OCI-M2 (cell line): Measurements from ENCODE around the gene TRO.

Experiments
- DNase-seq: peaks from one replicate; lab custom pipeline; 2025; ENCODE audit not compliant: unreplicated experiment; lab: John Stamatoyannopoulos, UW

The TRO gene

GRCh38 chrX:54920610-54921426 lies at the start of gene TRO:
TRO (plus strand) TSS chrX:54920824; CDS start chrX:54922247, 1,423 bp downstream.
- DNase-seq = no peak

- no peak for DNase-seq
Observed at GRCh38 chrX:54885740-54886139, 34.9 kb upstream of the TRO start.

DNA sequence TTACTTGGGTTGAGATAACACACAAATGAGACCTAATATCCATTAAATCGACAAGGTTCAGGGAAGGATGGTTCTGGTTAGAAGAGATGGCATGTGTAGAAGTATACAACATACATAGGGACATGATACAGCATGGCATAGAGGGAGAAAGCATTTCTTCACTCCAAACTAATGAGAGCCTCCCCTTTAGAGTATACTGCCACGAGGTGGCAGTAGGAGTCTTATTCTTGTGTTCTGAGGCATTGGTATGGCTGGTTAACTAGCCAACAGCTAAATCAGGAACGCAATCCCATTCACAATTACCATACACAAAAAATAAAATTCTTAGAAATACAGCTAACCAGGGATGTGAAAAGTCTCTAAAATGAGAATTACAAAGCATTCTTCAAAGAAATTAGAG lies 29.1 kb upstream of the TRO start:
- DNase-seq = peak; percentile 25

DNA sequence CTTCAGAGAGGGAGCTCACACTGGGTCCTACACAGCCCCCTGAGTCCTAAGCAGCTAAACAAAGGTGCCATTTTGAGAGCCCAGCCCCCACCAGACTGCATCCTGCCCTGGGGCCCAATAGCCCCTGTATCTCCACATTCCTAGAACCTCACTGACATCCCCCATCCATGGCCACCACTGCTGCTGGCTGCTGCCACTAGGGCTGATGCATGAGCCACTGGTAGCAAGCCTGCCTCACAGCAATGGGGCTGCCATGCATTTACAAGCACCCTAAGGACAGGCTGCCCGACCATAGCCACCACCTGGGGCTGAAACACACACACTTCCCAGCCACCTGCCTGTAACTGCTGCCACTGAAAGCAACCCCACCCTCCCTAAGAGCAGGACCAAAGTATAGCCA lies 26.5 kb upstream of the TRO start:
- no peak for DNase-seq

GRCh38 chrX:54909941-54910340 lies 10.7 kb upstream of the TRO start:
- DNase-seq = no peak

DNA sequence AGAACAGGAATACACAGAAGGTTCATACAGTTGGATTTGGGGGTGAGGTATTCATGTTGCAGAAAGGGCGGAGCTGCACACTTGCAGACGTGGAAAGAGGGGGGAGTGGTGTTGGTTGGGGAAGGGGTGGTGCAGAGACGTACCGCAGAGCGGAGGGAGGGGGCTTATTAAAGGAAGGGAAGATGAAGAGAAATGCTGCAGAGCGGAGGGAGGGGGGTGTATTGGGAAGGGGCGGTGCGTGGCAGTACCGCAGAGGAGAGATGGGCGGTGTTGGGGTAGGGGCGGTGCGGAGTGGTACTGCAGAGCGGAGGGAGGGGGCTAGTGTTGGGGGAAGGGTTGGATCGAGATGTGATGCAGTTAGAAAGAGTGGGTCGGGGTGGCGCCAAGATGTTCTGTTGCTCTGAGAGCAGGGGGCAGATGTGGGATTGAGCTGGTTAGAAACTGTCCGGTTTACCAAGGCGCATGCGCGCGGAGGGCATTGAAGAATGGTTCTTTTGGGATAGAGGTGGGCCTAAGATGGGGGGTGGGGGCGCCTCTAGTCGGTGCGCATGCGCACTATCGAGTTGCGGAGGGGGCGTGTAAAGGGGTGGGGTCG lies 900 bp downstream of the TRO start:
- DNase-seq = no peak

GRCh38 chrX:54922547-54922946 lies 1.9 kb downstream of the TRO start:
- DNase-seq = no peak

GRCh38 chrX:54923376-54923775 lies 2.8 kb downstream of the TRO start:
- DNase-seq = no peak

DNA sequence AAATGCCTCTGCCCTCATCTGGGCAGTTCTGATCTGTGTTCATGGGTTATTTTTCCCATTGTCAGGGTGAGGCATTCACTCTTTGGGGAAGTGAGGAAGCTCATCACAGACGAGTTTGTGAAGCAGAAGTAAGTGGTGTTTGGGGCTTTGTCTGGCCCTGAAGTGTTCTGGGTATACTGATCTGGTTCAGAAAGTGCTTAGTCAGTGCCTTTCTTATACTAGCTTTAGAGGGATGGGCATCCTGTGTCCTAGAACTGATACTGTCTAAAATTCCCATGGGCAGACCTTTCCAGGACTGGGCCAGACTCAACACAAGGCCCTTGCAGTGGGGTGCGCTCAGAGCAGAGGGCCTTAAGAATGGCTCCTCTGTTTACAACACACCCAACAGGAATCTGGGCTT lies 6.4 kb downstream of the TRO start:
- DNase-seq = no peak

DNA sequence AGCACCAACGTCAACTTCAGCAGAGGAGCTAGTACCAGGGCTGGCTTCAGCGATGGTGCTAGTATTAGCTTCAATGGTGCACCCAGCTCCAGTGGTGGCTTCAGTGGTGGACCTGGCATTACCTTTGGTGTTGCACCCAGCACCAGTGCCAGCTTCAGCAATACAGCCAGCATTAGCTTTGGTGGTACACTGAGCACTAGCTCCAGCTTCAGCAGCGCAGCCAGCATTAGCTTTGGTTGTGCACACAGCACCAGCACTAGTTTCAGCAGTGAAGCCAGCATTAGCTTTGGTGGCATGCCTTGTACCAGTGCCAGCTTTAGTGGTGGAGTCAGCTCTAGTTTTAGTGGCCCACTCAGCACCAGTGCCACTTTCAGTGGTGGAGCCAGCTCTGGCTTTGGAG lies 8.3 kb downstream of the TRO start:
- DNase-seq = no peak

DNA sequence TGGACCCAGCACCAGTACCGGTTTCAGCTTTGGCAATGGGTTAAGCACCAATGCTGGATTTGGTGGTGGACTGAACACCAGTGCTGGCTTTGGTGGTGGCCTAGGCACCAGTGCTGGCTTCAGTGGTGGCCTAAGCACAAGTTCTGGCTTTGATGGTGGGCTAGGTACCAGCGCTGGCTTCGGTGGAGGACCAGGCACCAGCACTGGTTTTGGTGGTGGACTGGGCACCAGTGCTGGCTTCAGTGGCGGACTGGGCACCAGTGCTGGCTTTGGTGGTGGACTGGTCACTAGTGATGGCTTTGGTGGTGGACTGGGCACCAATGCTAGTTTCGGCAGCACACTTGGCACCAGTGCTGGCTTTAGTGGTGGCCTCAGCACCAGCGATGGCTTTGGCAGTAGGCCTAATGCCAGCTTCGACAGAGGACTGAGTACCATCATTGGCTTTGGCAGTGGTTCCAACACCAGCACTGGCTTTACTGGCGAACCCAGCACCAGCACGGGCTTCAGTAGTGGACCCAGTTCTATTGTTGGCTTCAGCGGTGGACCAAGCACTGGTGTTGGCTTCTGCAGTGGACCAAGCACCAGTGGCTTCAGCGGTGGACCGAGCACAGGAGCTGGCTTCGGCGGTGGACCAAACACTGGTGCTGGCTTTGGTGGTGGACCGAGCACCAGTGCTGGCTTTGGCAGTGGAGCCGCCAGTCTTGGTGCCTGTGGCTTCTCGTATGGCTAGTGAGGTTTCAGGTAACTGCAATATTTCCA lies 9.8 kb downstream of the TRO start:
- DNase-seq = no peak

DNA sequence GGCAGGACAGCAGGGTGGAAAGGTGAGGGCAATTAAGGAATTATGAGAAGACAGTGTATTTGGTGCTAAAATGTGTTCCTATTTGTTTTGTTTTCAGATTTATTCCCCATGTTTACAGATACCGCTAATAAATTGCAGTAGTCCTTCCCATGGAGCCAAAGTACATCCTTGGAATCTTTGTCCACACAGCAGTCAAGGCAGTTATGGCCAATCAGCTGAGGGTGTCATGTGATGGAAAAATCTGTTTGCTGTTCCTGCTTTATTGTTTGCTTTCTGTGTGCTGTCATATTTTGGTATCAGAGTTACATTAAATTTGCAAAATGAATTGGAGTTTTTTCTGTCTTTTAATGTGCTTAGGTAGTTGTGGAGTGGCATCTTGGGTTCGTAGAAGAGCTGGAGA lies 10.5 kb downstream of the TRO start:
- no peak for DNase-seq

- no peak for DNase-seq
Observed at GRCh38 chrX:54933150-54933826, 12.7 kb downstream of the TRO start.

DNA sequence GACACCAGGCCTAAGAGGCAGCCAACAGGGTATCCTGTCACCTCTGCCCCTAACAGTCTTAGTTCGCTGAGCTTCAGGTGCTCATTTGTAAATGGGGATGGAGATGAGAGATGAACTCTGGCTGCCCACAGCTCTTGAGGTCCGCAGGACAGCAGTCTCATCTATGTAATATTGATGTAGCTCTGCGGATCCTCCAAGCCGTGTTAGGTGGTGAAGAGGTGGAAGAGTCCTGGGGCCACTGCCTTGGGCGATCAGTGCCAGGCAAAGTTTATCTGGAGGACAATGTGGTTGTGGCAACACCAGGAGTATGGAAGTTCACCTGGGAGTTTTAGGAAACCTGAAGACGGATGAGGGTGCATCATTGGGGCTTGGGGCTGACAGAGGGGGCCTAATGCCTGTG lies 13.4 kb downstream of the TRO start:
- DNase-seq = no peak

DNA sequence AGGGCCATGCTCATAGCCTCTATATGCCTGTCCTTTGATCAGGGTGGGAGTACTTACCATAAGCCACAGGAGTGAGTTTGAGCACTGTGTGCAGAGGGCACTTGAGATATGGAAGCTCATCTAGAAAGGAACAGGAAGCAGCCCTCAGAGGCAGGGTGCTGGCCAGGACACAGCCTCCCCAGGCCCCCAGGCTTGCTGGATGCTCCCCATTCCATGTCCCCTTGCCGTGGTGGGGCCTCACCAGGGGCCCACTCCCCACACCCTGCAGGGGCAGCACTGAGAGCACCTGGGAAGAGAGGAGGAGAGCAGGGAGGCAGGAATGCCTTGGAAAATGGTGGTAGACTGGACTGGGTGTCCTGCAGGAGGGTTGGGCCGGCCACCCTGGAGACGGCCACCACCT lies 14.3 kb downstream of the TRO start:
- no peak for DNase-seq

DNA sequence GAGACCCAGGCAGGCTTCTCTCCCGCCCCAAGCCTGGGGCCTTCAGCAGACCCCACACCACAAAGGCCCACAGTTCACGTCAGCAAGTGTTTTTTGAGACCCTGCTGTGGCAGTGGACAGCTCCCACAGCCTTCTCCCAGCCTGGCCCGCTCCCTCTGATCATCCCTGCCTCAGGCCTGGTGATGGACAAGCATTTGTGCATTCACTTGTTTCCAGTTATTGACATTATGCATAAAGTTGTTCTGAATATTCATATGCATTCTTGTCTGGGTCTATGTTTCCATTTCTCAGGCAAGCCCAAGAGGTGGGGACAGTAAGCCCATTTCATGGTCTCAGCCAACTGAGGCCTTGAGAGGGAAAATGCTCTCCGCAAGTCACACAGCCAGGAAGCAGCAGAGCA lies 14.7 kb downstream of the TRO start:
- DNase-seq = no peak

DNA sequence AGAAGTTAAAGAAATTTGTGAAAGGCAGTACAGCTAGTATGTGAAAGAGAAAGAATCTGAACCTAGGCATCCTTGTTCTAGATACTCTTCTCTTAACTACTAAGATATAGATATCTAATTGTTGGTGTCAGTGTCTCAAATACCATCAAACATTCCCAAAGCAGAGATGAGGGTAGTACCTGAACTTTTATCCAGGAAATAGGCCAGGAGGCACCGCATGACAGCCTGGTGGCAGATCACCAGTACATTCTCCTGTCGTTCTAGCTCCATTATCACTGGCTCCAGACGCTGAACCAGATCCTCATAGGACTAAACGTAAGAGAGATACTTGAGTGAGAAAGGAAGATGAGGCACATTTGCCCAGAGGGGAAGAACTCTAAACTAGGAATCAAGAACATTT lies 16.8 kb downstream of the TRO start:
- no peak for DNase-seq

DNA sequence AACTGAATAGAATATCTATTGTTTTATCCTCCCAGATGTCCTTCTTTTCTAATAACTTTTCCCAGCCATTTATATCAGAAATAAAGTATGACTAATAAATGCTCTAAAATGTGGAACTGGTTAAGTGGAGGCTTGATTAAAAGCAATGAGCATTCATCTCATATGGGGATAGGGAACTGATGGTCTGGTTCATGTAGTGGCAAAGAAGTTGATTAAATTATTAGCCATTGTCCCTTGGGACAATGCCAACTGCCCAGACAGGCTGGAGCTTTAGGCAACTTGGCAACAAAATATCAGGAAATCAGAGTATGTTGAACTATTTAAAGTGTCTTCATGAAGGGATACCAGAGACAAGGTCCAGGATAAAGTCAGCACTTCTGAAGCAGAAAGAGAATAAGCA lies 24.2 kb downstream of the TRO start:
- DNase-seq = no peak

- no peak for DNase-seq
Observed at GRCh38 chrX:54945224-54945623, 24.6 kb downstream of the TRO start.

GRCh38 chrX:54950730-54951375 lies 30.2 kb downstream of the TRO start:
- no peak for DNase-seq

GRCh38 chrX:54961750-54962149 lies 41.1 kb downstream of the TRO start:
- DNase-seq = no peak
